Endothelial cell of umbilical vein (primary cell): Measurements from ENCODE around the gene MARCKSL1.

Experiments
- CTCF ChIP-seq, 2 donors: IDR thresholded peaks; 1 replicate in 1 of 2; 2 replicates in 1 of 2; pipeline ENCODE4 v1.5.1; 2011; ENCODE audit warnings: low read length in 2 of 2, mild to moderate bottlenecking in 2 of 2, moderate library complexity in 2 of 2, control low read depth in 1 of 2, inconsistent platforms in 1 of 2, low read depth in 1 of 2; ENCODE audit not compliant: insufficient read depth in 1 of 2; ENCODE audit errors: extremely low read depth in 1 of 2
- EZH2 ChIP-seq: IDR thresholded peaks from 2 replicates; pipeline ENCODE4 v1.6.1; 2012; ENCODE audit warnings: borderline replicate concordance, low read depth, mild to moderate bottlenecking, moderate library complexity, low read length, inconsistent platforms; ENCODE audit not compliant: severe bottlenecking
- GATA2 ChIP-seq: IDR thresholded peaks from 2 replicates; pipeline ENCODE4 v1.7.0; 2011; ENCODE audit warnings: low read depth, mild to moderate bottlenecking, moderate library complexity, mixed read lengths, low read length; ENCODE audit not compliant: insufficient read length, insufficient read depth
- POLR2A ChIP-seq: IDR thresholded peaks from 2 replicates; pipeline ENCODE4 v1.6.1; 2012; ENCODE audit warnings: low read depth, mild to moderate bottlenecking, control low read depth, low read length

- TF ChIP-seq CTCF (IDR thresholded peaks at IDR 0.05; ENCODE audit: extremely low read depth in 1 of 2, insufficient read depth in 1 of 2, low read depth in 1 of 2, low read length in 2 of 2) (no peak), GATA2 (no peak), POLR2A (no peak), EZH2 (no peak)
Measured at GRCh38 chr1:32336963-32337675, 1.1 kb upstream of the MARCKSL1 start.
